ENCODE data around the gene RHOT1. TPM values are rescaled to one million over a fixed set of nuclear protein-coding genes. Genes with fewer than 3 reads are reported as not detected.
A peak's percentile ranks its signal among the peaks of the same experiment; 100 is the strongest.
"Not testable (repeated sequence)": the region's sequence is repeated elsewhere in the genome, so short reads cannot be mapped to it uniquely, and the experiment has no call there.

Gene RHOT1
- total RNA-seq, 1 donor from 2014 or later: 21.9 TPM

DNA sequence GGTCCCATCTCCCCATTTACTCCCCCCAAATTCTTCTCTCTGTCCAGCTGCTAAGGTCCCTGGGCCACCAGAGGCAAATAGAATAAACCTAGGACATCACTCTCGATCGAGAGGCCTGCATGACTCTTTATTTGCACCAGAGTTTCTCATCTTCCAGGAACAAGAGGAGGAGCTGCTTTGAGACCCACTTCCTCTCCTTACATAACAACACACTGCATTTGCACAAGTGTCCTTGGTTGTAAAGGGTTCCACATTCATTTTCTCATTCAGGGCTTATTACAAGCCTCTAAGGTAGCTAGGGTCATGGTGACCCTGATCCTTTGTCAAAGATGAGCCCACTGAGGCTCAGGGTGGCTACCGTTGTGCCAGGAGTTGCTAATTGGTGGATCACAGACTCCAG lies 38.1 kb upstream of the RHOT1 start:
- TF ChIP-seq, protein P1, sequence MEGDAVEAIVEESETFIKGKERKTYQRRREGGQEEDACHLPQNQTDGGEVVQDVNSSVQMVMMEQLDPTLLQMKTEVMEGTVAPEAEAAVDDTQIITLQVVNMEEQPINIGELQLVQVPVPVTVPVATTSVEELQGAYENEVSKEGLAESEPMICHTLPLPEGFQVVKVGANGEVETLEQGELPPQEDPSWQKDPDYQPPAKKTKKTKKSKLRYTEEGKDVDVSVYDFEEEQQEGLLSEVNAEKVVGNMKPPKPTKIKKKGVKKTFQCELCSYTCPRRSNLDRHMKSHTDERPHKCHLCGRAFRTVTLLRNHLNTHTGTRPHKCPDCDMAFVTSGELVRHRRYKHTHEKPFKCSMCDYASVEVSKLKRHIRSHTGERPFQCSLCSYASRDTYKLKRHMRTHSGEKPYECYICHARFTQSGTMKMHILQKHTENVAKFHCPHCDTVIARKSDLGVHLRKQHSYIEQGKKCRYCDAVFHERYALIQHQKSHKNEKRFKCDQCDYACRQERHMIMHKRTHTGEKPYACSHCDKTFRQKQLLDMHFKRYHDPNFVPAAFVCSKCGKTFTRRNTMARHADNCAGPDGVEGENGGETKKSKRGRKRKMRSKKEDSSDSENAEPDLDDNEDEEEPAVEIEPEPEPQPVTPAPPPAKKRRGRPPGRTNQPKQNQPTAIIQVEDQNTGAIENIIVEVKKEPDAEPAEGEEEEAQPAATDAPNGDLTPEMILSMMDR (conservative IDR thresholded peaks at IDR 0.05; ENCODE audit: low read depth, low read length): no peak
- no peak overlapping the region for H3K4me3 ChIP-seq (ENCODE audit: low read depth, low read length)
- DNase-seq (ENCODE audit: low read depth): no peak

DNA sequence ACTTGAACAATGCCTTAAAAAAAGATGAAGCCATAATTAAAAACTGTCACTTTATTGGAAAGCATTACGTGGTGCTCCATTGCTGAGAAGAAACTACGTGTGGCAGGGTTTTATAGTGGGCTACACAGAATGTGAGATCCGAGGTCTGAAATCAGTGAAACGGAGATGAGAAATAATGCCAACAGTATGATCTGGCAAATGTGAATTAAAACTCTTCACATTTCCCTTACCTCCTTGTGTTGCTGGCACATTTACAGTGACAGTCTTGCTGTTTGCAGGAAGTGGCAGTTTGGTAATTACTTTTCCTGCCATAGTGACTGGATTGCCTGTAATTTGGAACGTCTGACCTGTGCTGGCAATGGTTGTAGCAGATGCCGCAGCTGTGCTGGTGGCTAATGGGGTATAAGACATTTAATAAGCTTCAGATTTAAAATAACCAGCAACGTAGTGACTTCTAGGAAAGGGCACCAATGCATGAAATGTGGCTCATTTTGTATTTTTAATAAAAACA lies 35.8 kb upstream of the RHOT1 start:
- H3K4me3 ChIP-seq (ENCODE audit: low read depth, low read length); DNase-seq (ENCODE audit: low read depth): not testable (repeated sequence)

DNA sequence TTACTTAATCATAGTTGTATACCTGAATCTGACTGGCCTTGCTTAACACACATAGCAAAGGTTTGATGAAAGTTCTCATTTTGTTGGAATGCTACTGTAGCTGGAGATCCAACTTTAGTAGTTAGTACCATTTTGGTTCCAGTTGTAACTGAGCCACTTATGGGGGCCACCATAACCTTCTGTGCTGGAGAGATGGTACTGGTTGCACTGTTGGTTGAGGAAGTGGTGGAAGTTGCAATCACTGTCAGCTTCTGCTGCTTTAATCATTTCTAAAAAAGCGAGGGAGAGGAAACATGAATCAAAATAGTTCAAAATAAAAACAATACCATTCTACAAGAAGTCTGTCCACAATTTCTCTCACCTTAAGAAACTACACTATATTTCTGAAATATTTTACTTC lies 35.1 kb upstream of the RHOT1 start:
- not testable (repeated sequence) for DNase-seq (ENCODE audit: low read depth)

DNA sequence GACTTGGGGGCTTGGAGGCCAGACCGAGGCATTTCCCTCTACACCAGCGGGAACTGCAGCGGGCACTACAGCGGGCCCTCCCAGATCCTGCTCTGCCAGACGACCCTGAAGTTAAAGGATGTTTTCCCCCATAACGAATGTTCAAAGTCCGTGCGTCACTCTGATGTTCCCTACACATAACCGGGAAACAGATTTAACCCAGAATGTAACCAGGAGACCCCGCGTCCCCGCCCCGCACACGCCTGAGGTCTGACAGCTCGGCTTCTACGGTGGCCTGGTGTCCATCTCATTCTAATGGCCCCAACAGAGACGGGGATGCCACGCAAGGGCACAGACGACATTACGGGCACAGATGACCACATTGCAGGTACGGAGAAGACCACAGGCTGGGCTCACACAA lies 31.7 kb upstream of the RHOT1 start:
- TF ChIP-seq, protein P1 (conservative IDR thresholded peaks at IDR 0.05; ENCODE audit: low read depth, low read length): no peak
- no peak for DNase-seq (ENCODE audit: low read depth)
- H3K4me3 ChIP-seq (ENCODE audit: low read depth, low read length): no peak overlapping the region

More for the DNA sequence above, 35.1 kb upstream of the RHOT1 start:
- H3K4me3 ChIP-seq (ENCODE audit: low read depth, low read length): not testable (repeated sequence)

DNA sequence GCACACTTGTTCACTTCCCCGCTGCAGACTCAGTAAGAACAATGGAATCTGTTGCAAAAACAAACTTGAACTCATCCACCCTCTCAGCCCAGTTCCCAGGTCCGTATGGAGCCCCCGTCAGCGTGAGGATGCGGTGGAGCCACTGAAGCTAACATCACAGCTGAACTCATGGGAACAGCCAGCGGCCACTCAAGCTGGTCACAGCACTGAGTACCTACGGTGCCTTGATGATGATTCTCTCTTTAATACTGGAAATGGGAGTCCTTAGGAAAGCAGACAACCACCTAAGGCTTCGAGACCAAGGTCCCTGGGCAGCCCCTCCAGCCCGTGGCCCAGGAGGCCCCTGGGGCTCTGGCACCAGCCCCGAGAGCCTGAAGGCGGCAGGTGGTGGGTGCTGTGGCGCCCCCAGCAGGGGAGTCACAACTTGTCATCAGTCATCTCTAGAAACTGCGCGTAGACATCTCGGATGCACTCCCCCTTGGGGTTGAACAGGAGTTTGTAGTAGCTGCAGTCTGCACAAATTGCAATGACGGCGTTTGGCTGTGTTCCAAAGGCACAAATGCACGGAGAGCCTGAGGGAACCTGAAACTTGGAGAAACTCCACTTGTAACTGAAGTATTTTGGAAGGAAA lies 31.0 kb upstream of the RHOT1 start:
- H3K4me3 ChIP-seq (ENCODE audit: low read depth, low read length): no peak overlapping the region
- TF ChIP-seq, protein P1 (conservative IDR thresholded peaks at IDR 0.05; ENCODE audit: low read depth, low read length): peak; percentile 32
- no peak for DNase-seq (ENCODE audit: low read depth)

DNA sequence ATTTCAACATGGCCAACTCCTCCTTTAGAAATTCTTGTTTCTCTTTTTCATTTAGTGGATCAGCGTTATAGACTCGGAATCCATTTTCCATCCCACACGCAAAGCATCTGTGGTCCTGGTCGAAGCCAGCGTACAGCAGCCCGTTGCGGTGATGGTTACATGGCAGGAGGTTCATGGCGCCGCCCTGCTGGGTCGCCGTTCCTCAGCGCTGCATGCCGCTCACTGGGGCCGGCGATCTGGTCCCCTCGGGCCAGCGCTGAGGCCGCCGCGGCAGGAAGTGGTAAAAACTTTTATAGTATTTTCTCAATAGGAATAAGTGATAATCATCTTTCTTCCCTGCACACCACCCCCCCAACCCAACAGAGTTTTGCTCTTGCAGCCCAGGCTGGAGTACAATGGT lies 29.9 kb upstream of the RHOT1 start:
- TF ChIP-seq, protein P1 (conservative IDR thresholded peaks at IDR 0.05; ENCODE audit: low read depth, low read length): no peak
- DNase-seq (ENCODE audit: low read depth): no peak
- no peak overlapping the region for H3K4me3 ChIP-seq (ENCODE audit: low read depth, low read length)

DNA sequence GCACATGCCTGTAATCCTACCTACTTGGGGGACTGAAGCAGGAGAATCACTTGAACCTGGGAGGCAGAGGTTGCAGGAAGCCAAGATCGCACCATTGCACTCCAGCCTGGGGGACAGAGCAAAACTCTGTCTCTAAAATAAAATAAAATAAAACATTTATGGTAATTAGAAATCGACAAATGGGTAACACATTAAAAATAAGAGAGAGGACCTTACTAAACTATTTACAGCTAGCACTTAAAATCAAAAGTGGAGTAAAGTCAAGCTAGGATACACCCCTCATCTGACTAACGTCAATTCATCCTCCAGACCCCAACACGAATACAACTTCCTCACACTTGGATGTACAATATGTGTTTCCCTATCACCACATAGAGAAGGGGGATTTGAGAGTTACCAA lies 27.8 kb upstream of the RHOT1 start:
- TF ChIP-seq, protein P1 (conservative IDR thresholded peaks at IDR 0.05; ENCODE audit: low read depth, low read length): no peak
- no peak for DNase-seq (ENCODE audit: low read depth)
- H3K4me3 ChIP-seq (ENCODE audit: low read depth, low read length): no peak overlapping the region

DNA sequence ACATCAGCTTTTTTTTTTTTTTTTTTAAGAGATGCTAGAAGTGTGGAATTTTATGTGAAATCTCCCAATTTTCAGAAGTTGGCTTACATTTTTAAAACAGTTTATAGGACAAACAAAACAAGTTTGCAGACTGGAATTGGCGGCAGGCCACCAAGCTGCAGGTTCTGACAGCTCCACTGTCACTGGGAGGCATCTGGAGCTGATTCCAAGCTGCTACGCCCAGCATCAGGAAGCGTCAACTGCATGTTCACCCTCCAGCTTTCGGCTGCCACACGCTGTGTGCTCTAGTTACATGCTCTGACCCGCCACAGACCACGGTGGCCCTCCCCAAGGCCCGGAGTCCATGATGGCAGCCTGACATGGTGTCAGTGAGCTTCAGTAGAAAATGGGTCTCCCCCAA lies 26.8 kb upstream of the RHOT1 start:
- not testable (repeated sequence) for H3K4me3 ChIP-seq (ENCODE audit: low read depth, low read length); DNase-seq (ENCODE audit: low read depth)
